NOMO-1 (cell line): ENCODE measurements around the gene H3-3A.

ENCODE experiments used
- DNase-seq, 2 experiments: peaks; one replicate each; lab custom pipeline; 2025; ENCODE audit not compliant: unreplicated experiment in 2 of 2; lab: John Stamatoyannopoulos, UW

The H3-3A gene

DNA sequence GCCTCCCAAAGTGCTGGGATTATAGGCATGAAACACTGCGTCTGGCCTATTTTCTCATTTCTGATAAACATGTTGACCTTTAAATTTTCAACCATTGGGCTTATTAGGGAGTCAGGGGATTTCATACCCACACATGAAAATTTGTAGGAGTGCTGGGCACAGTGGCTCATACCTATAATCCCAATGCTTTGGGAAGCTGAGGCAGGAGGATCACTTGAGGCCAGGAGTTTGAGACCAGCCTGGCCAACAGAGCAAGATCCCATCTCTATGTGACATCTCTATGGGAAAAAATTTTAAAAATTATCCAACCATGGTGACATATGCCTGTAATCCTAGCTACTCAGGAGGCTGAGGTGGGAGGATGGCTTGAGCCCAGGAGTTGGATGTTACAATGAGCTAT, 10.5 kb upstream of the H3-3A start:
- no peak for DNase-seq

DNA sequence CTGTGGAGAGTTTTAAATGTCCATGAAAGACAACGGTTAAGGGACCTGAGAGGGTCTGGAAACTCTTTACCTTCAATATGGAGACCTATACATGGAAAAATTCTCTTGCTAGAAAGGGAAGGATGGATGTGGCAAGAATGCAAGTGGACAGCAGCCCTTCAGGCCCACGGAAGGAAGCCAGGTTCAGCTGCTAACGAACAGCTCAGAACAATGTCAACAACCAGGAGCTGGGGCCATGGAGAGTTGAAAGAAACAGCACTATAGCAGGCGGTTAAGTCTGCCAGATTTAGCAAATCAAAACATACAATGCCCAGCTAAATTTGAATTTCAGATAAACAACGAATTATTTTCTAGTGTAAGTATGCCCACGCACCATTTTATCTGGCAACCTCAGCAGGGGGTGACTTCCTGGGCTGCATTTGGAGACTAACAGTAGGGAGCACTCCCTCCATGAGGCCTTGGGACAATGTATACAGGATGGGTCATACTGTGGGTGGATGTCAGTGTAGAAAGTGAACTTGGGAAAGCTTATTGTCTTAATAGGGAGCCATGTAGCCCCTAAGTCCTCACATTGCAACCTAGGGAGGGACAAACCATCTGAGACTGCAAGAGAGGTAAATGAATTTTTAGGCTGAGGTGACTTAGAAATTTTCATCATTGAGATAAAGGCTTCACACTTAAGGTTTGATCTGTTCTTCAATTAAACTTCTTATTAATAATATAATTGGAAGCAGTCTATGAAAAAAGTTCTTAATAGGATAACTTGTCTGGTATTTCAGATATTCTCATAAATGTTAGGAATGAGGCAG, 7.8 kb upstream of the H3-3A start:
- DNase-seq = no peak

DNA sequence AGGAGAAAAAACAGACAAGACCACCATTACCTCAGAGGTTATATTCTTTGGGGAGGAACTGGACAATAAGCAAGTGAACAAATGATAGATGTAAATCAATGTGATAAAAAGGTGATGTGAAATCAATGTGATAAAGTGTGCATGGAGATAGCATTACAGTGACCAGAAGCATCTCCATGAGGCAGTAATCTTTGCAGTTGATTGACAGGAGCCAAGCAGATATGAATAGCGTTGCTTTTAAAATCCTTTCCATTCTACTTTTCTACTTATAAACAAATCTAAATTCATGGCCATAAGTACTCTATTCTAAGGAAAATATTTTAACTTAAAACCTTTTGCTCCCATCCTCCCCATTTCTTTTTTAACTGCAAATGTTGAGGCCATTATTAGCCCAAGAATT, 2.8 kb upstream of the H3-3A start:
- no peak for DNase-seq

DNA sequence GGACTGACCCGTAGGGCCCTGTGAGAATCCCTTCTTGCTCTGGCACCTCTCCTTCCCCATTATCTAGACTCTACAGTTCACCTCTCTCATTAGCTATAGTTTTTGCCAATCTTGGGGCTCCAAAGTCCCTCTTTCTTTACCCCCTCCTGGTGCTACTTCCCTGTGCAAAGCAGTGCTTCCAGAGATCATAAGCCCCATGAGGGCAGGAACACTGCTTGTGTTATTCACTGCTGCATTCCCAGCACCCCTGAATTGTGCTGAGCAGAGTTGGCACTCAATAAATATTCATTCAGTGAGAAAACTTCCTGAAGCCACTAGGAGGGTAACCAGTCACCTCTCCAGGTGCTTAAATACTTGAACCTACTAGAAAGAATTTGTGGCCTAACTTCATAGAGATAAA, 2.1 kb upstream of the H3-3A start:
- no peak for DNase-seq

DNA sequence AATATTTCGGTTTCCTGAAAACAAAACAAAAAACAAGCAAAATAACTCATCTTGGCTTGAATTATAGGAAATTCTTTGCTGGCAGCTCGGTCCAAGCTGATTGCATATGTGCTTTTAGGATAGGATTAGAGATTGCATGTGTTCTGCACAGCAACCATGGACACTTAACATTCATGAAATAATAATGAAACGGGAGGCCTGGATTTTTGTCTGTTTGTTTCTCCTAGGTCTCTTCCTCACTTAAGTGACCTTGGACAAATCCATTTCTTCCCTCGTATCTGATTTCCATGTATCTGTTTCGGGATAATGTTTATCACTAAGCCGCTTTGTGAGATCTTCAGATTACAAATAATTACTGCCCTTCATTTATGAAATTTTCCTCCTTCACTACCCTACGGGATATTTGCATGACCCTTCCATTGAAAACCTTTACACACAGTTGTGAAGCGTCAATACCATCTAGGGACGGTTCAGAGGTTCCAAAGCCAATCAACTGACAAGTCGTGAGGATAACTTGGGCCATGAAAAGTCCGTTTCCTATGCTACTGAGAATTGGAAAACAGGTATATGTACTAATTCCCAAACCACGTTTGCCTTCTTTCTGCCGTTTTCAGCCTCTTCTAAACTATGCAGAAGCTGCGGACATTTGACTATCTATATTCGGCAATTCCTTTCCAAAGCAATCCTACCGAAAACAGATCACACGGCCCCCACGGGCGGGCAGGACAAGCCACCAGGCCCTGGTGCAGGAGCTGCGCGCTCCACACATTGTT, 1.3 kb upstream of the H3-3A start:
- DNase-seq = peak in 1 of 2 experiments; percentile 6

DNA sequence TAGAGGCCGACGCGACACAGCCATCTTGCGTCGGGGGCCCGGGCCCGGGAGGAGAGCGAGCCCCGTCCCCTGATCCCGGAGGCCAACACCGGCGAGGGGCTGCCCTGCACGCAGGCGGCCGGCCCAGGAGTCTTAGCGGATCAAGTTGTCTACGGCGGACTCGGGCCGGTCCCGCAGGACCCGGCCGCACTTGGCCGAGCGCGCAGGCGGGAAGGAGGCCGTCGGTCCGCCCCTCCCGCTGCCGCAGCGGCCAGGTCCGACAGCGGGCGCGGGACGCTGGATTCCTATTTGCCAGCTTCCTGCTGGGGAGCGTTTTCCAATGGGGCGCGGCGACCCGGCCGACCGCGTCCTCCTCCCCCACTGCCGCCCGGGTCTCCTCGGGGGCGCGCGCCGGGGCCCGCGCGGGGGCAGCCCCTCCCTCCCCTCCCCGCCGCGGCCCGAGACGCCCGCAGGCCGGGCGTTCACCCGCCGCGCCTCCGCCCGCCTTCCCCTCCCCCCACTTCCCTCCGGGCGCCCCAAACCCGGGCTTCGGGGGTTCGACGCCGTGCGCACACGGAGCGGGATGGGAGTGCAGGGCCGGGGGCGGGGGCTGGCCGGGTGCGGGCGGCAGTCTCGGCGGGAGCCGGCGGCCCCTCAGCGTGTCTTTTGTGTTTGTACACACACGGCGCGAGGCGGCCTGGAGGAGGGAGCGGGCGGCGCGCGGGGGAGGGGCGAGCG, 517 bp upstream of the H3-3A start:
- peak; percentile 41 to 46 for DNase-seq

DNA sequence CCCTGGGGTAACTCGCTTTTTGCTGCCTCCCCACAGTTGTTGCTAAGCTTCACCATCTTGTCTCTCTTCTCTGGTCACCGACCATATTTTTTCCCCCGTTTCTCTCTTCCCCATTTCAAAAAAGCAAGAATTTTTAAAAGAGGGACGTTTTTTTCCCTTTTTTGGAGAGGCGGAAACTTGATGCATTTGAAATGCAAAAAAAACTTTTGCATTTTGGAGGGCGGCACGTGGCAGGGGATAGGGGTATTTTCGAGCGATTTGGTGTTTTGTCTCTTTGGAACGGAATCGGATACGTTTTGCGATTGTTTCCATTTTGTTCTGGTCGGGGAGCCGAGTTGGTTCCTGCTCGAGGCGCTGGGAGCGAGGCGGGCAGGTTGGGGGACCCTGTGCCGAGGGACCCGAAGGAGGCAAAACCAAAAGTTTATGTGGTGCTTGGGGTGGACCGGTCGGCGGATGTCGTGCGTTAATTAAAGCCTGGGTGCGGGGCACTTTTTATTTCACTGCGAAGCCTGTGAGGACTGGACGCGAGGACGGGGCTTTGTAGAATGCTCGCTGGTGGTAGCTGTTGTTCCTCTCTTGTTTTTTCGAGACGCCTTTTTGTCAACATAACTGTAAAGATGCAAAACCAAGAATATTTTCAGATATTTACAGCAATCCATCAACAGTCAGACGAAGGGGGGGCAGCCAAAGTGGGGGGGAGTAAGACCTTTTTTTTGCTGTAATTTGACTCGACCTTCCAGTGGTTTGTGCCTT, 884 bp downstream of the H3-3A start:
- DNase-seq = peak; percentile 36 to 40

DNA sequence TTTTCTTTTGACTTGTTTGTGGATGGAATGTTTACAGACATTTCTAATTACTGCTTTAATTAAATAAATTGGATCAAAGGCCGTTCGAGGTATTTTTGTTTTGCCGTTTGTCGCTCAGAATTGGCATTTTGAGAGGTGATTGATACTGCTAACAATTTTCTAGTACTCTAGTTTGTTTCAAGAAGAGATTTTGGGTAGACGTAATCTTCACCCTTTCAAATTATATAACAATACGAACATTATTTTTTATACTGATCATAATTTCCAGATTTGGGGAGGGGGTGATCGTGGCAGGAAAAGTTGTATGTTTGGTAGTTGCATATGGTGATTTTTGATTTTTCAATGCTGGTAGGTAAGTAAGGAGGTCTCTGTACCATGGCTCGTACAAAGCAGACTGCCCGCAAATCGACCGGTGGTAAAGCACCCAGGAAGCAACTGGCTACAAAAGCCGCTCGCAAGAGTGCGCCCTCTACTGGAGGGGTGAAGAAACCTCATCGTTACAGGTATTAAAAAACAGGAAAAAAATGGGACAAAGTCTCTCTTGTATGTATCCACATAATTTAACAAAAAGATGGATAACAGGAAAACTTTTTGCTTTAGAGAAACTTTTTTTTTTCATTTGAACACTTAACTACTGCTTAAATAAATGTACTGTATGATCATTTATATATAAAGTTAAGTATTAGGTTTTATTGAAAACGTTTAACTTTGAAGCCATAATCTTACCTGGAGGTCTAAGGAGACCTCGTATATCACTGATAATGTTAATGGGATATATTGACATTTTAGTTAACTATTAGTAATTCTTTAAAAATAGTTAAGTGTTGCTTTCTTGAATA, 1.7 kb downstream of the H3-3A start:
- peak in 1 of 2 experiments; percentile 27 for DNase-seq

DNA sequence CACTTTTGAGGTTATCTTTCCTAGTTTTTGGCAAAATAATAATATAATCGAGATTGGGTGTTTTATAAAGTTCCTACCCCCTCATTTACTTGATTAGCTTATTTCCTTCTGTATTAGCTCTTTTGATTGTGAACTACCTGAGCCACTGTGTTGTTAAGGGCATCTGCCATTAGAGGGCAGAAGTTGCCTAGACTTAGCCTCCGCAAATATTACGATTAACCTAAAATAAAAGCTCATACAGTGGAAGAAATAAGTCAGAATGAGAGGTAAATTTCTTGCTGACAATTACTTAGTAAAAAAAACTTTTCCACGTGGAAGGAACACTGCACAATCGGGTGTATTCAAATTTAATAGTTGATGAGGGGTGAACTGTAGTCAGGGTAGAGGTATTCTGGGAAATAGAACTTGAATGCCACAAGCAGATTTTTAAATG, 2.3 kb downstream of the H3-3A start:
- peak; percentile 47 to 65 for DNase-seq

DNA sequence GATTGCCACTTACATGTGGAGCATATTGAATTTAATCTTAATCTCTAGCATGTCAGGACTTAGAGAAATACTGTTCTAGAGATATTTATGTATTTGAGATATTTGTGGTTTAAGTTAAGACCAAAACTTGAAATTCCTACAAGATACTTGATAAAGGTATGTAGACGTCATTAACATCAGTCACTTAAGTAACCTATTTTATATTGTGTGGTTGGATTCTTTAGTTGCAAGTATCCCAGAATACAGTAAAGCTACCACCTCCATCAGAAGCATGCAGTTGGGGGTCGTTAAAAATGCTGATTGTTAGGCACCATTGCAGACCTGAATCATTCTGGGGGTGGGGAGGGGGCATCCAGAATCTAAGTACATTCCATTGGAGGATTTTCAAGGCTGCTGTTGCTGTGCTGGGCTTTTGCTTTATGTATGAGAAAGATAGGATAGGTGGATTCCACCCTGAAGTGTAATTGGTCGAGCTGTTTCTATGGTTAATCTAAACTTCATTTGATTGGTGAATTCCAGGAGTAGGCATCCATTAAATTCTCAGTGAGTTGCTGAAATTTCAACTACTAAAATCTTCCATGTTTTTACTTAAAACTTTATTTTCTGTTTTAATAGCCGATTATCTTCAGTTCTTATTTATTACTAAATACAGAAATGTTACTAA, 4.0 kb downstream of the H3-3A start:
- no peak for DNase-seq

DNA sequence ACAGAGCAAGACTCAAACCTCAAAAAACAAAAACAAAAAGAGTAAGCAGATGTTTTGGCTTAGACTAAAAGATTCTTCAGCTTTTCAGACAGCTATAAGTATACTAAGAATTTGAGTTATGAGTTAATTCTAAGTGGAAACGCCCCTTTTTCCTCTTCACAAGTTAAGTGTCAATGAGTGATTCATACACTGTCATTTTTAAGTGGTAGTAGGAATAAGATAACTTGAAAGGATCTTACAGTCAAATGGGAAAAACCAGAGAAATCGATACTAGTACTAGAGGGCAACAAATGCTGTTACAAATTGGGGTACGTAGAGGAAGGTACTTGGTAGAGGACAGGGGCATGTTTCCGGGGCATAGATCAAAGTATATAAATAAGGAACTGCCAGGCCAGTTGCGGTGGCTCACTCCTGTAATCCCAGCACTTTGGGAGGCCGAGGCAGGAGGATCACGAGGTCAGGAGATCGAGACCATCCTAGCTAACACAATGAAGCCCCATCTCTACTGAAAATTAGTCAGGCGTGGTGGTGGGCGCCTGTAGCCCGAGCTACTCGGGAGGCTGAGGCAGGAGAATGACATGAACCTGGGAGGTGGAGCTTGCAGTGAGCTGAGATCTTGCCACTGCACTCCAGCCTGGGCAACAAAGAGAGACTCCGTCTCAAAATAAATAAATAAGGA, 7.4 kb downstream of the H3-3A start:
- DNase-seq = no peak

DNA sequence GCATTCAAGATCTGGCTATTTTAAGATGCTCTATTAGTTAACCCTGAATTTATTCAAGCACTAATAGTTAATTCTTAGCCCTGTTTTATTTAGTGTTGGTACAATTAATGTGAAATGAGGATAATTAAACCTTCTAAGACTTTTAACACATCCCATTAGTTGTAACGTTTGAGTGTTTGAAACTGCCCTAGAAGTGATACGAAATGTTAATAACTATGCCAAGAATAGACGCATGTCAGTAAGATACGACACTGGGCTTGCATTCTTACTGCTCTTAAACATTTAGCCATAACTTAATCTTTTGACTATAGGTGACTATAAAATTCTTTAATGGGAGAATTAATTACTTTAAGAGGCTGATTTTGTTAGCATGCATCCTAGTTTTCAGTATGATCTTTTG, 9.8 kb downstream of the H3-3A start:
- no peak for DNase-seq

DNA sequence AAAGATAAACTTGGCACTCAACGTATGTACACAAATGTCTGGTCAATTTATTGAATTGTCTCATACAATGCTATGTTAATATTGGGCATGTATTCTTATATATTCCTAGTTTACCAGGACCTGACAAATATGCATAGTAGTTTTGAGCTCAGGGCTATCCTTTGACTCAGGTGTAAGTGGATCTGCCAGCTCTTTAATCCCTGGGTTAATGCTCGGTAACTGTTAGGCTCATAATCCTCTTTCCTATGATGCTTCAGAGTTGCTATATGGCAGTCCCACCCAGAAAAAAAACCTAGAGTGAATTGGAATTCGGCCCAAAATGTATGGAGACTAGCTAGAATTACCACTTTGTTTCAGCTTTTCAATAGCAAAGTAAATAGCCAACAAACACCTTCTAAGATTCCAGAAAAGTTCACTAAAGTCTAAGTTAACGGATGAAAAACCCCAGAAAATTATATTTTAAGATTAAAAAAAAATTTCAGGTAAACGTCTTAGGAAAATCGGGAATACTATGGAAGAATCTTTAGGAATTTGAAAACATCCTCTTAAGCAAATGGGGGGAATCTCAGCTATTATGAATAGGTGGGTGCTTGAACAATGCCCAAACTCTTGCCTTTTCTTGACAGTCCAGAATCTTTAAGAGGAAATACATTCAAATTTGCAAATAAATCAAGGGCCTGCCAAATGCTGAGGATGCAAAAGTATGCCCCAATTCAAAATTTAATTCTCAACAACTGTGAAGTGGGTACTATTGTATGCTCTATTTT, 10.9 kb downstream of the H3-3A start:
- no peak for DNase-seq

DNA sequence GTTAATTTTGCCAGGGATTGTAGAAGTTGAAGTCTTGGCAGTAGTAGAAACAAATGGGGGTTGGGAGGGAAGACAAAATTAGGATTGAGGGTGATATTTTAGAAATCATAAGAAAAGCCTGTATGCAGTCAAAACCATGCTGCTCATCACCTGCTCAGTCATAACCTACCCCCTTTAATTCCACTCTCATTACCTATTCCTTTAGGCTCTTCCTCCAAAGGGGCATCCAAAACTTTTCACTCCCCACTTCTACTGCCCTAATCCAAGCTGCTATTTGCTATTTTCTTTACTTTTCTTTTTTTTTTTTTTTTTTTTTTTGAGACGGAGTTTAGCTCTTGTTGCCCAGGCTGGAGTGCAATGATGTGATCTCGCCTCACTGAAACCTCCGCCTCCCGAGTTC, 11.5 kb downstream of the H3-3A start:
- no peak for DNase-seq

DNA sequence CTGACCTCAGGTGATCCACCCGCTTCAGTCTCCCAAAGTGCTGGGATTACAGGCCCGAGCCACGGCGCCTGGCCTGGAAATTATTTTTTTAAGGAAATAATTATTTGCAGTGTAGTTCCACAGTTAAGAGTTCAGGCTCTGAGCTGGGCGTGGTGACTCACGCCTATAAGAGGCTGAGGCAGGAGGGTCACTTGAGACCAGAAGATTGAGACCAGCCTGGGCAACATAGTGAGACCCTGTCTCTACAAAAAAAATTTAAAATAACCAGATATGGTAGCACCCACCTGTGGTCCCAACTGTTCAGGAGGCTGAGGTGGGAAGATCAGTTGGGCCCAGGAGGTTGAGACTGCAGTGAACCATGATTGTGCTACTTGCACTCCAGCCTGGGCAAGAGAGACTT, 13.9 kb downstream of the H3-3A start:
- DNase-seq = no peak

DNA sequence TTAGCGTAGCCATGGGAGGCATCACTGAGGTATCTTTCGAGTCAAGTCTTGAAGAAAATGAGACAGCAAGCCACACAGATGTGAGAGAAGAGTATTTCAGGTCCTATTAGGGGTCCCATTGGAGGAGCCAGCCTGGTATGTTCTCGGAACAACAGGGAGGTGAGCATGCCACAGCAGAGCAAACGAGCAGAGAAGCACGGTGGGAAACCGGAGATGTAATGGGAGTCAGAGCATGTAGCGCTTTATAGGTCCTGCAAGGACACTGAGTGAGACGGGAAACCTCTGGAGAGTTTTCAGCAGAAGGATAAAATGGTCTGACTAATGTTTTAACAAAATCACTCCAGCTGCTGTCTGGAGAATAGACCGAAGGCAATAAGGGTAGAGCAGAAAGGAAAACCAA, 15.9 kb downstream of the H3-3A start:
- no peak for DNase-seq

DNA sequence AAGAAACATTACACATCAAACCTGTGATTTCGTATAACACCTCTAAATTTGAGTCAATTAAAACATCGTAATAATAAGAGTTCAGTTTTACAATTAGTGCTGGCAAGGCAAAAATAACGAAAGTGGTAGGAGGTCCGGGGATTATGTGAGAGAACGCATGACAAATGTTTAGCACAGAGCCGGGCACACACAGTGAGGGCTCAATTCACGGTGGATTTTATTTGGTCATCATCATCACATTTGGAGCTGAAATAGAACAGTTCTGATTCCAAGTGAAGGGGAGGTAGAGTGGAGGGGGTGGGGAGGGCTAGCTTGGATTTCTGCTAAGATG, 20.0 kb downstream of the H3-3A start:
- DNase-seq = no peak

DNA sequence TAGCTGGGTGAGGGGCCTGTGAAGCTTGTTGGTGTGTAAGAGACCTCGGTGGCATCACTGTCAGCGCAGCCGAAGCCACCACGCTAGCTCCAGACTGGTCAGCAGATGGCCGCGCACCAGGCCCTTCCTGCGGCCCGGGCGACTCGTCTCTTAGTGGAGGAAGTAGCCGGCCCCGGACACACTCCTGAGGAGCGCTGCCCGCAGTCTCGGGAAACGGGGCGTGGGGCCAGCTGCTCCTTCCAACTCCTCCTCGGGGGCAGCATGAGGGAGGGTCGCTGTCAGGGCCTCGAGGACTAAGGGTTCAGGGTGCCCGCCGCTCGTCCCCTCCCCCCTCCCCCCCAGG, 20.4 kb downstream of the H3-3A start:
- DNase-seq = peak in 1 of 2 experiments; percentile 21
